GM12892 (cell line): ENCODE results near the gene ZDHHC24.

Experiments
- POLR2A ChIP-seq: IDR thresholded peaks from 2 replicates; pipeline ENCODE4 v1.6.1; 2011; ENCODE audit warnings: low read depth, low read length, control low read depth
- TAF1 ChIP-seq: IDR thresholded peaks from 2 replicates; pipeline ENCODE4 v1.6.1; 2011; ENCODE audit warnings: low read depth, mild to moderate bottlenecking, control low read depth, low read length, borderline replicate concordance

- TF ChIP-seq POLR2A (no peak), TAF1 (no peak)
Measured at GRCh38 chr11:66547662-66548009, 1.8 kb upstream of the ZDHHC24 start.
